RWPE2 (cell line): Measurements from ENCODE around the gene NELFCD.

ENCODE experiments used
- ATAC-seq: fragments of 200-7000 bp; cut with Tn5 transposase; 3 replicates; pipeline ENCODE4 v1.9.1; 2021; ENCODE audit warnings: low read depth
- DNase-seq: peaks from one replicate; pipeline ENCODE4 v3.0.0-alpha.2; 2020; ENCODE audit warnings: low spot score
- H3K27ac ChIP-seq: fragments of 450-650 bp; 2 replicates; pipeline ENCODE4 v1.5.1; 2017; ENCODE audit warnings: mild to moderate bottlenecking; ENCODE audit not compliant: poor library complexity, severe bottlenecking
- H3K27me3 ChIP-seq: fragments of 250-450 bp; sonication (Bioruptor Pico); 2 replicates; pipeline ENCODE4 v1.5.1; 2021; ENCODE audit warnings: mild to moderate bottlenecking, moderate library complexity; ENCODE audit not compliant: insufficient read depth, poor library complexity, severe bottlenecking
- H3K36me3 ChIP-seq: fragments of 250-450 bp; sonication (Bioruptor Pico); 2 replicates; pipeline ENCODE4 v1.5.1; 2020; ENCODE audit warnings: low read depth, mild to moderate bottlenecking, moderate library complexity
- H3K4me1 ChIP-seq: fragments of 250-450 bp; sonication (Bioruptor Pico); 2 replicates; pipeline ENCODE4 v1.5.1; 2021; ENCODE audit warnings: mild to moderate bottlenecking, moderate library complexity; ENCODE audit not compliant: insufficient read depth, poor library complexity, severe bottlenecking
- H3K4me3 ChIP-seq: fragments of 250-450 bp; sonication (Bioruptor Pico); 2 replicates; pipeline ENCODE4 v1.5.1; 2021; ENCODE audit warnings: mild to moderate bottlenecking, moderate library complexity; ENCODE audit not compliant: severe bottlenecking
- H3K9me3 ChIP-seq: fragments of 250-450 bp; sonication (Bioruptor Pico); 2 replicates; pipeline ENCODE4 v1.5.1; 2021; ENCODE audit warnings: mild to moderate bottlenecking, moderate library complexity; ENCODE audit not compliant: severe bottlenecking
- TF ChIP-seq, protein P1 (sequence below): fragments of 450-650 bp; IDR thresholded peaks from one replicate; pipeline ENCODE4 v1.5.1; 2017; ENCODE audit warnings: mild to moderate bottlenecking, moderate library complexity; ENCODE audit not compliant: poor library complexity, severe bottlenecking

The NELFCD gene

DNA sequence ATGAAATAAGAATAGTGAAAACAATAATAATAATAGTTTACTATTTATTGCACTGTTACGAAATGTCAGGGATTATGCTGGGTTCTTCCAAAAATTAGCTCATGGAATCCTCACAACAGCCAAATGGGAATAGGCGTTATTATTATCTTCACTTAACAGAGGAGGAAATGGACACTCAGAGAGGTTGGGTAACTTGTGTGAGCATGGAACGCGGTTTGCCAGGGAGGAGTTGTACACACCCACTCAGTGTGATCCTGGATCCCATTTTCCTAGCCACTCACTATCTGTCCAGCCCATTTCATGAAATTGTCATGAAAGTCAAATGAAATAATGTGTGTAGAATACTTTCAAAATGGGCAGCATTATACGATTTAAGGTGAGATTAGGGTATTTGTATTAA lies 4.6 kb downstream of the NELFCD start:
- peaks cover 77% of the 10 kb centered on the region for H3K36me3 ChIP-seq
- no peak for ATAC-seq
- no peak overlapping the region for H3K4me3 ChIP-seq
- TF ChIP-seq, protein P1, sequence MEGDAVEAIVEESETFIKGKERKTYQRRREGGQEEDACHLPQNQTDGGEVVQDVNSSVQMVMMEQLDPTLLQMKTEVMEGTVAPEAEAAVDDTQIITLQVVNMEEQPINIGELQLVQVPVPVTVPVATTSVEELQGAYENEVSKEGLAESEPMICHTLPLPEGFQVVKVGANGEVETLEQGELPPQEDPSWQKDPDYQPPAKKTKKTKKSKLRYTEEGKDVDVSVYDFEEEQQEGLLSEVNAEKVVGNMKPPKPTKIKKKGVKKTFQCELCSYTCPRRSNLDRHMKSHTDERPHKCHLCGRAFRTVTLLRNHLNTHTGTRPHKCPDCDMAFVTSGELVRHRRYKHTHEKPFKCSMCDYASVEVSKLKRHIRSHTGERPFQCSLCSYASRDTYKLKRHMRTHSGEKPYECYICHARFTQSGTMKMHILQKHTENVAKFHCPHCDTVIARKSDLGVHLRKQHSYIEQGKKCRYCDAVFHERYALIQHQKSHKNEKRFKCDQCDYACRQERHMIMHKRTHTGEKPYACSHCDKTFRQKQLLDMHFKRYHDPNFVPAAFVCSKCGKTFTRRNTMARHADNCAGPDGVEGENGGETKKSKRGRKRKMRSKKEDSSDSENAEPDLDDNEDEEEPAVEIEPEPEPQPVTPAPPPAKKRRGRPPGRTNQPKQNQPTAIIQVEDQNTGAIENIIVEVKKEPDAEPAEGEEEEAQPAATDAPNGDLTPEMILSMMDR: no peak
- H3K27me3 ChIP-seq: no peaks in the 10 kb centered on the region
- peaks cover 8% of the 10 kb centered on the region for H3K4me1 ChIP-seq
- peak; percentile 34 for DNase-seq
- no peaks in the 10 kb centered on the region for H3K9me3 ChIP-seq
- no peak overlapping the region for H3K27ac ChIP-seq

DNA sequence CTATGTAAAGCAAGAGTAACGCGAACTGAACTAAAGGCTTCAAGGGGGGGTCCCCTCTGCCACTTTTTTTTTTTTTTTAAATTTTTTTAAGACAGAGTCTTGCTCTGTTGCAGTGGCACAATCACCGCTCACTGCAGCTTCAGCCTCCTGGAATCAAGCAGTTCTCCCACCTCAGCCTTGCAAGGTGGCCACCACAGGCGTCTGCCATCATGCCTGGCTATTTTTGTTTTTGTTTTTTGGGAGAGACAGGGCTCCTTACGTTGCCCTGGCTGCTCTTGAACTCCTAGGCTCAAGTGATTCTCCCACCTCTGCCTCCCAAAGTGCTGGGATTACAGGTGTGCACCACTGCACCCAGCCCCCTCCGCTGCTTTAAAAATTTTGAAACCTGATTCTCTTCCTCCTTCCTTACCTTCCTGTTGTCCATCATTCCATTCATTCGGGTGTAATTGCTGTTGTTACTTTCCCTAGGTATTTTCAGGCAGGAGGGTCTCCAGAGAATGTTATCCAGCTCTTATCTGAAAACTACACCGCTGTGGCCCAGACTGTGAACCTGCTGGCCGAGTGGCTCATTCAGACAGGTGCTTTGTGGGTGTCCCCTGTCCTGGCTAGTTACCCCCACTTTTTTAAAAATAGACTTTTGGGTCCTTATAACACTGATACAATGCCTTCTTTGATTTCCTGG lies 5.4 kb downstream of the NELFCD start:
- Histone ChIP-seq H3K27me3 (no peaks in the 10 kb centered on the region), H3K9me3 (no peaks in the 10 kb centered on the region), H3K4me3 (no peak overlapping the region), H3K36me3 (peaks cover 85% of the 10 kb centered on the region), H3K27ac (no peak overlapping the region), H3K4me1 (peaks cover 8% of the 10 kb centered on the region)
- ATAC-seq: no peak
- TF ChIP-seq, protein P1: no peak
- DNase-seq: peak; percentile 57

DNA sequence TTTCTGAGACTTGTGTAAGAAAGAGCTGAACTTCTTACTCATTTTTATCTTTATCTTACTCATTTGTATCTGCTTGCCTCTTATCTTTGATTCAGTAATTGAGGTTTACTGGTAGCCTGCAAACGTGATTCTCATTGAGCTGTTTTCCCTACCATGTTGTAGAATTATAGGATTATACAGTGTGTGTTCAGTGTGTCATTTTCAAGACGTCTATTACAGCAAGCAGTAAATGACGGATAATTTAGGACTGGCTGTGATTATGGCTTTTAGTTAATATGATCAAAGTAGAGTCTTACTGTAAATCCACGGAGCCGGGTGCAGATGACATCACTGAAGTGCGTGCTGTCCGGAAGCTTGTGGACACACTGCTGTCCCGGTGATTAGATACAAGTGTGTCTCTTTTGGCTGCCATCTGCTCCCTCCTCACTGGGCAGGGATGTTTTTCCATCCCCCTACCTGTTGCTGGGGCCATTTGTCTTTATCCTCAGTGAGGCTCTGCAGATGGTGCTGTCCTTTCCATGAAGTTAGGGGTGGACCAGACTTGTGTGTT lies 6.0 kb downstream of the NELFCD start:
- TF ChIP-seq, protein P1: no peak
- peak; percentile 62 for DNase-seq
- peaks cover 8% of the 10 kb centered on the region for H3K4me1 ChIP-seq
- H3K27ac ChIP-seq: no peak overlapping the region
- no peaks in the 10 kb centered on the region for H3K27me3 ChIP-seq
- no peak overlapping the region for H3K4me3 ChIP-seq
- H3K36me3 ChIP-seq: peaks cover 91% of the 10 kb centered on the region
- no peak for ATAC-seq
- no peaks in the 10 kb centered on the region for H3K9me3 ChIP-seq

DNA sequence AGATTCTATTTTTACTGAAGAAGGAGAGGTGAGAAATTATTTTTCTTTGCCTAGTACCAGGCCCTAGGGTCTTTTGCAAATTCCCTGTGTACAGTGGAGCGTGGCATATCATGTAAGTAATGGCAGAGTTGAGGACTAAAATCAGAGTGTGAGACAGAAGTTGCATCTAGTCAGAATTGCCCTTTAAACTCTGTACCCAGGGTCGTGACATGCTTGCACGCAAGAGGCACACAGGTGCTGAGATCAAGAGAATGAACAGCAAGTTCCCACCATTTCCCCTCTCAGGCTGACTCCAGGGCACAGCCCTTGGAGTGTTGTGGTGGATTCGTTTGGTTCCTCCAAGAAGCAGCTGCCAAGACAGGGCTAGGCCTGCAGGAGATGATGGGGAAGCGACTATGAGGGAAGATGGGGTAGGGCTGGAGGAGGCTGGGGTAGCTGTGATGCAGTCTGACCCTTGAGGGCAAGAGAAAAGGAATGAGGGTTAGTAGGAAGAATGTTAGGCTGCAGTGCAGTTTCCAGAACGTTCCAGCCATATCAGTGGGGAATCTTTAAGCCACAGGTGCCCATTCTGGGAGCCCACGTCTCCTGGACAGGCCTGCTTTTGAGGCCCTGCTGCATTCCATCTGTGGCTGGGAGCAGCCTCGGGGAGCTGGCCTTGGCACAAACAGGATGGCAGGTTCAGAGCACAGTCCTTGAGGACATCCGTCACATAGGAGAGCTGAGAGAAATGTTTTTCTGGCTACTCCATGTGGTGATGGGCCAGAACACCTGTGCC lies 6.9 kb downstream of the NELFCD start:
- H3K27me3 ChIP-seq: no peaks in the 10 kb centered on the region
- H3K4me3 ChIP-seq: no peak overlapping the region
- no peaks in the 10 kb centered on the region for H3K9me3 ChIP-seq
- peak; percentile 57 for DNase-seq
- peaks cover 4% of the 10 kb centered on the region for H3K4me1 ChIP-seq
- H3K36me3 ChIP-seq: peaks cover 94% of the 10 kb centered on the region
- ATAC-seq: no peak
- no peak overlapping the region for H3K27ac ChIP-seq
- TF ChIP-seq, protein P1: no peak
